IPS DF 19.7 (cell line): ENCODE data around the gene PGBD1.
A peak's percentile ranks its signal among the peaks of the same experiment; 100 is the strongest.

ENCODE experiments used
- DNase-seq: peaks from one replicate; pipeline ENCODE4 v3.0.0-alpha.2; 2013; ENCODE audit warnings: low read depth, low spot score

The PGBD1 gene, protein sequence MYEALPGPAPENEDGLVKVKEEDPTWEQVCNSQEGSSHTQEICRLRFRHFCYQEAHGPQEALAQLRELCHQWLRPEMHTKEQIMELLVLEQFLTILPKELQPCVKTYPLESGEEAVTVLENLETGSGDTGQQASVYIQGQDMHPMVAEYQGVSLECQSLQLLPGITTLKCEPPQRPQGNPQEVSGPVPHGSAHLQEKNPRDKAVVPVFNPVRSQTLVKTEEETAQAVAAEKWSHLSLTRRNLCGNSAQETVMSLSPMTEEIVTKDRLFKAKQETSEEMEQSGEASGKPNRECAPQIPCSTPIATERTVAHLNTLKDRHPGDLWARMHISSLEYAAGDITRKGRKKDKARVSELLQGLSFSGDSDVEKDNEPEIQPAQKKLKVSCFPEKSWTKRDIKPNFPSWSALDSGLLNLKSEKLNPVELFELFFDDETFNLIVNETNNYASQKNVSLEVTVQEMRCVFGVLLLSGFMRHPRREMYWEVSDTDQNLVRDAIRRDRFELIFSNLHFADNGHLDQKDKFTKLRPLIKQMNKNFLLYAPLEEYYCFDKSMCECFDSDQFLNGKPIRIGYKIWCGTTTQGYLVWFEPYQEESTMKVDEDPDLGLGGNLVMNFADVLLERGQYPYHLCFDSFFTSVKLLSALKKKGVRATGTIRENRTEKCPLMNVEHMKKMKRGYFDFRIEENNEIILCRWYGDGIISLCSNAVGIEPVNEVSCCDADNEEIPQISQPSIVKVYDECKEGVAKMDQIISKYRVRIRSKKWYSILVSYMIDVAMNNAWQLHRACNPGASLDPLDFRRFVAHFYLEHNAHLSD

DNA sequence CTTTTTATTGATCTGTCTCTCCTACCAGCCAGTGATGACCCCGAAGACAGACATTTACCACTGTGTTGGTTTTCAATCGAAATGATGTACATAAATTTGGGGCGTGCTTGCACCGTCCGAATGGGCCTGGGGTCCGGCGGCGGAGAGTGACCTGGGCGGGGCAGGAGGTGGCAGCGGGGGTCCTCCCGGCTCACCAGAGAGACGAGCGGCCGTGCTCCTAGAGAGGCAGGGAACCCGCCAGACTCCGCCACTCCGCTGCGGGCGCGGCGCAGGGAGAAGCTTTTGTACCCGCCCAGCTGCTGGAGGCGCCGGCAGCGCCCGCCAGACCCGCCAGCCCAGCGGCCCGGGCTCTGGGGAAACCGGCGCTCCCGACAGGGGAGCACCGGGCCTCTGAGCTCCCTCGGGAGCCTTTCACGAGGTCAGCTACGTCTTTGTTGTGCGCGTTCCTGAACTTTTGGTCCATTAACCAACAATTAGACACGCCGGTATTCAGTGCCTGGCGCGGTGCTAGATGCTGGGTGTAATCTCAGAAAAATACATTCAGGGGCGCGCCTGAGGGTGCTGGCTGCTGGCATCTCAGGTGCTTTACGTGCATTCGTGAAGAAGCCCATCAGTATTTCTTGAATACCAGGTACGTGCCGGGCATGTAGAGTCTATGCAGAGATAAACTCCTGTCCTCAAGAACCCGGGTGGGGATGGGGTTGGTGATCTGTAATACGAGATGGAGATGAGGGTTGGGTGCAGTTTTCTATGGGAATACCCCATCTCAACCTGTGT, at the start of gene PGBD1:
TSS of gene PGBD1 (plus strand) at position 285 of the 777 bp plus-strand sequence. CDS start 2,242 bp downstream, outside the sequence.
- peak; percentile 40 for DNase-seq

DNA sequence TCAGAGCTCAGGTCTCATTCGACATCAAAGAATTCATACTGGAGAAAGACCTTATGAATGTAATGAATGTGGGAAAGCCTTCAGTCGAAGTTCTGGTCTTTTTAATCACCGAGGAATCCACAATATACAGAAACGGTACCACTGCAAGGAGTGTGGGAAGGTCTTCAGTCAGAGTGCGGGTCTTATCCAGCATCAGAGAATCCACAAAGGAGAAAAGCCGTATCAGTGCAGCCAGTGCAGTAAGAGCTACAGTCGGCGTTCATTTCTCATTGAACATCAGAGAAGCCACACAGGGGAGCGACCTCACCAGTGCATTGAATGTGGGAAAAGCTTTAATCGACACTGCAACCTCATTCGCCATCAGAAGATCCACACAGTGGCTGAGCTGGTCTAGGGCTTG, 48.6 kb upstream of the PGBD1 start:
- no peak for DNase-seq

DNA sequence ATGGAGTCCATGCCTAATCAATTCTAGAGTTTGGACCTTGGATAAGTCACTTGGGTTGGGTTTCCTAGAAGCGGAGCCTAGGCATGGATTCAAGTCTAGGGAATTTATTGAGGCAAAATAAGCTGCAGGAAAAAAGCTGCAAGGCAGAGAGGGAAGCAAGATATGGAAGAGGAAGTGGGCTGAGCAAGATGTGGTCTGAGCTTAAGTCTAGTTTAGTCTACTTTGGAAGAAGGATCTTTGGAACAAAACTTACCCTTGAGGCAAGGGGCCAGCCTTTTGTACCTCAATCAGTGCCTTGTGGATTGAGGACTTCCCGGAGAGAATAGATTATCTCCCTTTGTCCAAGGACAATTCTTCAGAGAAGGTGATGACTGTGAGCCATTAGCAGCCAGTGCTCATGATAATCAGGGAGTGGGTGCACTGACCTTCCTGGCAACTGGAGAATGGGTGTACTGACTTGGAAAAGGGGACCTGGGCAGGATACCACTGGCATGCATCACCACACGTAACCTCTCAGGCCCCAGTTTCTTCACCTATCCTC, 45.4 kb upstream of the PGBD1 start:
- DNase-seq, result no peak

DNA sequence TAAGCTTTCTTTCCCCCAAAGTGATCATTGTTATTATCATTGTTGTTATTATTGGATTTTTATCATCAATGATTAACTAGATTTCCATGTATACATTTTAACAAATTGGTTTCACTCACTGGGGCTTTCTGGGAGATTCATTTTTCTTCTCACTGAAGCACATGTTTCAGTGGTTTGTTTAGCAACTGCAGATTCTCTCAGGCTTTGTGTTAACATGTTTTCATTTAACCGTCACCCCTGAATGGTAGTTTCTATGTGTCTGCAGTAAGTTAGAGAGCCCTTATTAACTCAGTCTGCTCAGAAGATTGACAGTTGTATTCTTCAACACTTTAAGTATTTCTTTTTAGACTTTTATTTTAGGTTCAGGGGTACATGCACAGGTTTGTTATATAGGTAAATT, 41.7 kb upstream of the PGBD1 start:
- DNase-seq, result no peak

DNA sequence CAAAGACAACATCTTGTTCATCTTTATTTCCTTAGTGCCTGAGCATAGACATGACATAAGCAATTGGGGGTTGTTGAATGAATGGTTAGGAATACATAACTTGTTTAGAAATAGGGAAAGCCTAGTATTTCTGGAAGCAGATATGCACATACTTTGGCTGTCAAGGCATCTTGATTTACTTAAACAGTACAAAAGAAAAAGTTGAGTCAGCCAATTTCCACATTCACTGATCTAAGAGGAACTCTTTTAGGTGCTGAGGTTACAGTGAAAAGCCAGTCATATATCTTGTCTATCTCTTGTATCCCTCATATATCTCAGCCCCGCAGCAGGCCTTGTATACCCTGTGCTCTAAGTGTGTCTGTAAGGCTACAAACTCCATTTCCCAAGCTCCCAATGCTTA, 40.9 kb upstream of the PGBD1 start:
- DNase-seq, result no peak

DNA sequence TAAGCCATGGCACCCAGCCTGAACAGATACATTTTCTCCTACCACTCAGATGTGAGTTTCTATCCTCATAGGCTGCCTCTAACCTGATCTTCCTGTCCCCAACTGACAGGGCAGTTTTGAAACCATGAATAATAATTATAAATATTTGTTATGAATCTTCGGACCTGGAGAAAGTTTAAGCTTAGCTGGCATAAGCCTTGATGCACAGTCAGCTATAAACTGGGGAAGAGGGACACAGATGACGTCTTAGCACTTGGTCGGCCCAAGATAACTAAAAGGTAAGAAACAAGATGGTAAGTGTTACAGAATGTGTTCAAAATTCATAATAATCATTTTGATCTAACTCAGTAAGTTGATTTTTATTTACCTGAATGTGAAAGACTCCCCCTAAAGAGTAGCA, 37.4 kb upstream of the PGBD1 start:
- no peak for DNase-seq

DNA sequence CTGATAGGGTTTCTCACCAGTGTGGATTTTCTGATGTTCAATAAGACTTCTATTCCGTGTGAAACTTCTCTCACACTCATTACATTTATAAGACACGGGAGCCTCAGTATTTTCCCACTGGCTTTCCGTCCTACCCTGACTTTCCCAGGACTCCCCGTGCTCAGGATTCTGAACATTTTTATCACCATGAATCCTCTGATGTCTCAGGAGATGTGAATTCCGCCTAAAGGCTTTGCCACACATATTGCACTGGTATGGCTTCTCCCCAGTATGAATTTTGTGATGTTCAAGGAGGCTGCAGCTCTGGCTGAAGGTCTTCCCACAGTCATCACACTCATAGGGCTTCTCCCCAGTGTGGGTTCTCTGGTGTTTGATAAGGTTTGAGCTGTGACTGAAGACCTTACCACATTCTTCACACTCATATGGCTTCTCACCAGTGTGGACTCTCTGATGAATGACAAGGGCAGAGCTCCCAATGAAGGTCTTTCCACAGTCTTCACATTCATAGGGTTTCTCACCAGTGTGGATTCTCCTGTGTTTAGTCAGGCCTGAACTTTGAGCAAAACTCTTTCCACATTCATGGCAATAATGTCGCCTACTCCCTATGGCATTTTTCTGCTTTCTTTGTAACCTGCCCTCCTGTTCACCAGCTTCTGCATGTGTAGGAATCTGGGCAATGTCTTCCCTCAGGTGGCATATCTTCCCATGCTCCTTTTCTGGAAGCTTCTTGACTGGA, 36.0 kb upstream of the PGBD1 start:
- DNase-seq, result no peak

DNA sequence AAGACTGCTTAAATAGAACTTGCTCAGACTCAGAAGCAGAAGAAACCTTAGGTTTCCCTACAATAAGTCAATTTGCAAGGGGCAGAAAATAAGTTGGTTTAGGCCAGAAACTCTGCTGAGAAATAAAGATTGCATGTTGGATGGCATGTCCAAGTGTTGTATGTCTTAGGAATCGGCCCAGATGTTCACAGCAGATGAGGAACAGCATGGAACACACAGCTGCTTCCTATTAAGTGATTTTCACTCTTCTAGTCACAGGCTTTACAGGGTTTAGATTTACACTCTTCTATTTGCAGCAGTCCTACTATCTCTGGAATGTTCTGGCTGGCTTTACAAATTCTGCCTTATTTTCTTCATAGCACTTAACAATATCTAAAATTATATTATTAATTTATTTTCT, 32.5 kb upstream of the PGBD1 start:
- no peak for DNase-seq

DNA sequence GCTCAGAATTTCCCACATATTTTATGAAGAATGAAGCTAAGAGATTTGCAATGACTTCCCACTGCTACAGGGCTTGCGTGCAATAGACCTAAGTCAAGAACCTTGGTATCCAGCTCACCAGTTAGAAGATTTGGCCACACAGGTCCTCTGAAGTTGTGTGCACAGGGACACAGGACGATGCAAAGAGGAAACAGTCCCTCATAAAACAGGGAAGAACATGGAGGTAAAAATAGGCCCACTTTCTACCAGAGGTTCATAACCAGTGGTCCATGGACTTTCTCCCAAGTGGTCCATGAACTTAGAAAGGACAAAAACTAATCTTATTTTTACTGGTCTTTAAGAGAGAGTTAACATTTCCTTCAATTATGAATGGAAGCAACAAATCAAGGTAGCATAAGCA, 30.6 kb upstream of the PGBD1 start:
- no peak for DNase-seq

DNA sequence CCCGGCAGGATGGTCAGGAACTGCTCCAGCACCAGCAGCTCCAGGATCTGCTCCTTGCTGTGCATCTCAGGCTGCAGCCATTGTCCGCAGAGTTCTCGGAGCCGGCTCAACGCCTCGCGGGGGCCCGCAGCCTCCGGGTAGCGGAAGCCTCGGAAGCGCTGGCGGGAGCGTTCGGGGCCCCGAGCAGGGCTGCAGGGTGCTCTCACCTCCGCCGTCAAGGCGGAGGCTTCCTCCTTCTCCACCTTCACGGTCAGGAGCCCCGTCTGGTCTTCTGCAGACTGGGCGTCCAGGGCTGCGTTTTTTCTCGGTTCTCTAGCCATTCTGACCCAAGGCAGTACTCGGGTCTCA, 29.7 kb upstream of the PGBD1 start:
- no peak for DNase-seq

DNA sequence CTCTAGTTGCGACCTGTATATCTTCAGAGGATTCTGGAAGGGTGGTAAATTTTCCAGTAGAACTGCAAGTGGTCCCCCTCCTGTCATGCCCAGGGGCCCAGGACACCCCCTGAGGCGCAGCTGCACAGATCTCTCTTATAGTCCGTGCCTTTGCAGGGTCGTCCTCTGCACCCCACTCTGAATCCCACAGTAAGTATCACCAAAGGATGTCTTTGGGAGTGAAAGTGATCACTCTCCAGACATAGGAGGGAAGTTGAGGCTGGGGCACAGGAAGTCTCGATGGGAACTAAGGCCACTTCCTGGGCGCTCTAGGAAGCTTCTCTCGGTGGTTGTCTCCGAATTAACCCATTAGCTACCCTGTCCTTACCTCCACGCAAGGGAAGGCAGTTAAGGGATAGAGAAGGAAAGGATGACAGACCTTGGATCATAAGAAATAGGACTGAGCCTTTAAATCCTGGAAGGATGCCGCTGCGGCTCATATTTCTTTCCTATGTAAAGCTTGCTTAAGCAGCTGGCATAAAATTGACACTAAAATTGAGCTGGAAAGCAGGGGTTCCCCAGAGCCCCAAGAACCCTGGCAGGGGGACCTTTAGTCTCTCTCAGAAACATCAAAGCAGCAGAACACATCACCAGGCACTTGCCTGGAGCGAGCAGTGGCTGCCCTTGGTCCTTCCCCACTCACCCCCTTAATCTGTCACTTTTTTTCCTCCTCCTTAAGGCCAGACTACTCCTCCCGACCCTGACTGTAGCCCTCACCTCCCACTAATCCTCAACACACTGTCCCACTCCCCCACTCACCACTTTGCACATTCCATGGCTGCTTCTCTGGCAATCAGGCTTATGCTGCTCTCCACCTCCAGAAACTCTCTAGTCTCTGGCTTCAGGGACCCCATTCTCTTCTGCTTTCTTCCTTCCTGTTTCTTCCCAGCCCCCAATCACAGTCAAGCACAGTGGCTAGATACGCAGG, 29.1 kb upstream of the PGBD1 start, which contains the start of gene ZKSCAN4:
TSS of gene ZKSCAN4 (minus strand) at position 261 of the 967 bp plus-strand sequence. CDS start 289 bp downstream, outside the sequence.
- DNase-seq, result peak; percentile 78

DNA sequence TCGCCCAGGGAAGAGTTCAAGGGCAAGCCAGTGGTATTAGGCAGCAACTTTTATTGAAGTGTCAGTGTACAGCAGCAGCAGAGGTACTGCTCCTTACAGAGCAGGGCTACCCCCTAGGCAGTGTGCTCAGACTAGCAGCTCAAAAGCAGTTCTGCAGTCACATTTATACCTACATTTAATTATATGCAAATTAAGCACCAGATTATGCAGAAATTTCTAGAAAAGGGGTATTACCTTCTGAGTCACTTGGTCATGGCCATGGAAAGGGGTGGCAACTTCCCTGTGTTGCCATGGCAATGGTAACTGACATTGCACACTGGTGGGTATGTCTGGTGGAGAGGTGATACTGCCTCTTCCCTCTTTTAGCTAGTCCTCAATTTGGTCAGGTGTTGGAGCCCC, 27.3 kb upstream of the PGBD1 start:
- DNase-seq, result no peak

DNA sequence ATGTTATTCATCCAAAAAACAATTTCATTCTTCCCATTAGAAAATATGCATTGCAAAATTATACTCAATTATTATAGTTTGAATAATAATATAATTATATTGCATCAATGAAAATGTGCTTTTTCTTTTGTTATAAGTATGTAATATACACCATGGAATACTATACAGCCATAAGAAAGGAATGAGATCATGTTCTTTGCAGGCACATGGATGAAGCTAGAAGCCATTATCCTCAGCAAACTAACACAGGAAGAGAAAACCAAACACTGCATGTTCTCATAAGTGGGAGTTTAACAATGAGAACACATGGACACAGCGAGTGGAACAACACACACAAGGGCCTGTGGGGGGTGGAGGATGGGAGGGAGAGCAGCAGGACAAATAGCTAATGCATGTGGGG, 24.3 kb upstream of the PGBD1 start:
- DNase-seq, result no peak

DNA sequence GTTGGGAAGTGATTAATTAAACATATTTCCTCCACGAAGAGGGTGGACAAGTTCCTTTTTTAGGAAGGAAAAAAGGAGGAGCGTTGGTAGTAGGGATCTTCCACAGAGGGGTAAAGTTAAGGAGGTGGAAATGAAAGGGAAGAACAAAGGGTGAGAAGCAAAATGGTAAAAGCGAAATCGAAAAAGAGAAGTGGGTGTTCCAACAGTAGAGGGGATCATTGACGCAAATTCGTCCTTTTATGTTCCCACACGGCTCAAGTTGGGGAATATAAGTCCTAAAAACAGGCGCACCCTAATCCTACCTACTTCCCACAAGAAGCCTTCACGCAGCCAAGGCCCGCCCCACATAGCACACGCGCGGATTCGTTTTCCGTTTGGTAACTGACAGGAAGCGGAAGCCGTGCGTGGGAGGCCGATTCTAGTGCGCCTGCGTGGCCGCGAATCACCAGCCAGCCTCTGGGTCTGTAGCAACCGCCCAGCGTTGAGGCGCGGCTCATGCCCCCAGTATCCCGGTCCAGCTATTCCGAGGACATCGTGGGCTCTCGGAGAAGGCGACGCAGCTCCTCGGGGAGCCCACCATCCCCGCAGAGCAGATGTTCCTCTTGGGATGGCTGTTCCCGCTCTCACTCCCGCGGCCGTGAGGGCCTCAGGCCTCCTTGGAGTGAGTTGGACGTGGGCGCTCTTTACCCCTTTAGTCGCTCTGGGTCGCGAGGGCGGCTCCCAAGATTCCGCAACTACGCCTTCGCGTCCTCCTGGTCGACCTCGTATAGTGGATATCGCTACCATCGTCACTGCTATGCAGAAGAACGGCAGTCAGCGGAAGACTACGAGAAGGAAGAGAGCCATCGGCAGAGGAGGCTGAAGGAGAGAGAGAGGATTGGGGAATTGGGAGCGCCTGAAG, 22.2 kb upstream of the PGBD1 start, which contains the start of gene NKAPL:
TSS of gene NKAPL (plus strand) at position 421 of the 901 bp plus-strand sequence. CDS start at position 496, 75 bp downstream.
- no peak for DNase-seq

DNA sequence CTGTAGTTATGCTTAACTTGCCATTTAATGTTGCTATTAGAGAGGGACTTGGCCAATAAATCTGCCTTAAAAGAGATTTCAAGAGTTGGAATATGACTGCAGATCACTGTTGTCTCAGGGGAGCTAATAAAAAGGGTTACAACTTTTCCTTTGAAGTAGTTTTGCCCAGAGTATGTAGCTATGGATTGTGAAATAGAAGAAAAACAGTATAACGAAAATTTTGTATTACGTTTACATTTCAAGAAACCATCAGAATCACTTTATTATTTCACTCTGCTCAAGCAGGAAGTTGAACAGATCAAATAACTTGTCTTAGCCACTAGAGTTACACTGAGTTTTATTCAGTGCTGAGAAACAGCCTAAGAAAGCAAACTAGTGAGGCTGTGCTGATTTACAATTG, 17.4 kb upstream of the PGBD1 start:
- no peak for DNase-seq

DNA sequence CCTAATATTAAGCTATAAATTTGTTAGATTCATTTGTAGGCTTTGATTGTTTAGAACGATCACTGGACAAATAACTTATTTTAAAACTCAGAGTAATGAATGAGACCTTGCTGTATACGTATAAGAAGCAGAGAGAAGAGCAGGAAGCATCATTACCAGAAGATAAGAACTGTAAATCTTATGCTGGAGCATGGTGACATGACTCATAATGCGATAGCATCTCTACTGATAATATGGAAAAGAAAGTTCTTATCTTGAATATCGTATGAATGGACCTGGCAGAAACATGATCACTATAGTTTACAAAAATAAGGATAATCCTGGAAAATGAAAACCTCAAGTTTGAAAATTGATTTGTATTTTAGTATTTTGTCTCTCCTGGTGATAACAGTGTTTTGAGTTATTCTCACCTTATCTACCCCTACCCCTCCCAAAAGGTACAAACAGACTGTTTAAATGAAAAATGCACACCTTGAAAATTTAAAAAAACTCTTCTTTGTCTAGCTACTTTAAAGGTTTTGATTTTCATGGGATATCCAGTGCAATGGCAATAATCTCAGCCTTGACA, 16.5 kb upstream of the PGBD1 start:
- DNase-seq, result no peak

DNA sequence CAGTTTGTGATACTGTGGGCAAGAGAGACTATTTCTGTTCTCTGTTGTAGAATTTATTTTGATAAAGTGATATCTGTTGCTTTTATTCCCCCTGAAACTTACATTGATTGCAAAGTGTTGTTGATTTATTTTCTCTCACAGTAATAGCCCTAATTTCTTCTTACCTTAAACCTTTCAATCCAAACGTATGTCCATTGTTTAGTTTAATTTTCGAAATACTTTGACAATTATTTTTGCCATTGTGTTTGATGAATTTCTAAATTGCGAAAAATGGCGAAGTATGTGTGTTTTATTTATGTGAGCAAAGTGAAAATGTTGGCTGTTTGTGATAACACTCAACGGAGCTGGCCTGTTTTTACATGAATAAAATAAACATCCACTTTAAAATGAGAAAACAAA, 14.8 kb upstream of the PGBD1 start:
- no peak for DNase-seq

DNA sequence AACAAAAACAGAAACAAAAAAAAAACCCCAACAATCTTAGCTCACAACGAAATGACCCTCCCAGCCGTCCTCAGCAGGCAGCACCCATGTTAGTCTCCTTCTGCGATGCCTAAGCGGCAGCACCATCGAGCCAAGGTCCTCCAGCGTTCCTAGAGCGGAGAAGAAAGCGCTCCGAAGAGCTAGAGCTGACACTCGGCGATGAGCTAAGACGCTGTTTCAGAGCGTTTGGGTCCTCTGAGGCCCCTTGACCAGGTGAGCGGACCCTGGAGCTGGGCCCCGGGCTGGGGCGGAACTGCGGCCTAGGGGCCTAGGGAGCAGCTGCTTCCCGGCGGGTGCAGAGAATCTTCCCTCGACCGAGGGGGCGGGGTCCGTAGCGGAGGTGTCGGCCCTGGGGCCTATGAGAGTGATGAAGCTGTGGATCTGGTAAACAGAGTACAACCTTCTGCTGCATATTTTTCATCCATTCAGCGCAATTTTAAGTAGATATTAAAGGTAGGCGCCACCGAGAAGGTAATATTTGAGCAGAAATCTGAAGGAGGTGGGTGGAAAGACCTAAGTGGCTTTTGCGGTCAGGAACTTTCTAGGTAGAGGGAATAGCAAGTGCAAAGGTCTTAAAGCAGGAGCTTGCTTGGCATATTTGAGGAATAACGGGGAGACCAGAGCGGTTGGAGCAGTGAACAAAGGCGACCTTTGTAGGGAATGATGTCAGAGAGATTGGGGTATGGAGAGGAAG, 14.2 kb upstream of the PGBD1 start, which contains the start of gene ZSCAN26:
TSS of gene ZSCAN26 (plus strand) at position 182 of the 733 bp plus-strand sequence. CDS start 4,777 bp downstream, outside the sequence.
- DNase-seq, result peak; percentile 87
